WI38 (cell line): ENCODE measurements around the gene CDH16.

Experiments
- H3K4me3 ChIP-seq: 2 replicates; pipeline ENCODE4 v1.5.1; 2011; ENCODE audit warnings: low read depth, mild to moderate bottlenecking, control low read depth, low read length
- CTCF ChIP-seq: IDR thresholded peaks from 2 replicates; pipeline ENCODE4 v1.5.1; 2012; ENCODE audit warnings: low read depth, mild to moderate bottlenecking, control low read depth, low read length

CDH16 gene

GRCh38 chr16:66918803-66919568 is at the start of gene CDH16:
CDH16 (minus strand) TSS chr16:66918885; CDS start chr16:66918065, 820 bp downstream.
- no peak for TF ChIP-seq CTCF
- H3K4me3 ChIP-seq, result no peak within 1 kb of the TSS

GRCh38 chr16:66964049-66964448 is 45.4 kb upstream of the CDH16 start:
- no peak for TF ChIP-seq CTCF
- no peak overlapping the region for H3K4me3 ChIP-seq

- no peak overlapping the region for H3K4me3 ChIP-seq
- TF ChIP-seq CTCF, result no peak
Measured at GRCh38 chr16:66961914-66962313, 43.2 kb upstream of the CDH16 start.

- peak; percentile 78 for TF ChIP-seq CTCF
- no peak within 1 kb of the TSS for H3K4me3 ChIP-seq
Measured at GRCh38 chr16:66961065-66961744, 42.5 kb upstream of the CDH16 start, which contains the start of gene CES3. CES3 (plus strand) TSS chr16:66961266; CDS start chr16:66961308, 42 bp downstream.

GRCh38 chr16:66960270-66960669 is 41.6 kb upstream of the CDH16 start:
- H3K4me3 ChIP-seq, result no peak overlapping the region
- no peak for TF ChIP-seq CTCF

GRCh38 chr16:66959704-66960161 is 41.0 kb upstream of the CDH16 start:
- H3K4me3 ChIP-seq, result no peak overlapping the region
- no peak for TF ChIP-seq CTCF
